Tibial nerve (tissue), 4 donors: ENCODE results near the gene NCAM1.

Experiments
- CTCF ChIP-seq, 5 experiments: fragments of 200-600 bp in 3 of 5; fragments of 450-650 bp in 2 of 5; sonication (generic) in 3 of 5; IDR thresholded peaks; one replicate each; pipeline ENCODE4 v1.5.1; 2016 to 2019; ENCODE audit warnings: antibody characterized with exemption in 5 of 5, mild to moderate bottlenecking in 3 of 5, moderate library complexity in 2 of 5
- EP300 ChIP-seq, 2 donors: sonication (generic); formaldehyde crosslinking; IDR thresholded peaks; one replicate each; pipeline ENCODE4 v1.6.1; 2017; ENCODE audit warnings: antibody characterized with exemption in 2 of 2, mild to moderate bottlenecking in 1 of 2
- POLR2A ChIP-seq, 2 donors: fragments of 450-650 bp; IDR thresholded peaks; one replicate each; pipeline ENCODE4 v1.6.1; 2017; ENCODE audit warnings: antibody characterized with exemption in 2 of 2, mild to moderate bottlenecking in 2 of 2, moderate library complexity in 2 of 2

- TF ChIP-seq CTCF (IDR thresholded peaks at IDR 0.05) (no peak), POLR2A (IDR thresholded peaks at IDR 0.05) (no peak), EP300 (IDR thresholded peaks at IDR 0.05) (no peak)
Measured at GRCh38 chr11:113262594-113262993, 301.4 kb downstream of the NCAM1 start.
